GM18870 (cell line): ENCODE measurements around the gene ZNF526.

ENCODE experiments used
- ATAC-seq: cut with Tn5 transposase; IDR thresholded peaks from one replicate; pipeline ENCODE4 v1.9.1; 2021; ENCODE audit warnings: moderate library complexity; ENCODE audit not compliant: unreplicated experiment

ZNF526 gene

GRCh38 chr19:42219812-42220750 lies at the start of gene ZNF526:
Gene ZNF526 (plus strand): TSS chr19:42220312. CDS start chr19:42224404, 4,092 bp downstream.
- peak; percentile 54 for ATAC-seq

DNA sequence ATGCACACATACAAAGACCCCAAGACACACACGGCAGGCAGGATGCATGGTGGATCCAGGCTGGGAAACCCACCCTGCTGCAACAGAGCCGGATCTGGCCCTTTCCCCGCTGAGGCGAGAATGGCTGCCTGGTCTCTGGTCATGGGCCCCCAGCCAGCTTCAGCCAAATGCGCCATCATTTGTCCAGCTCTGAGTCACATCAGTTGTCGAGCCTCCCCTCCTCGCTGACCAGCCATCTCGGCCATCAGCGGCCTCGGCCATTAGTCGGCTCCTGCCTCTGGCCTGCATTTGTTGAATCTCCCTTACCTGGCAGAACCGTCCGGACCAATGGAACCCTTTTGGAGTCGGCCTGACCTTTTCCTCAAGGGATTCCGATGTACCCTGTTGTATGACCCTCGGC lies 49.4 kb upstream of the ZNF526 start:
- no peak for ATAC-seq

DNA sequence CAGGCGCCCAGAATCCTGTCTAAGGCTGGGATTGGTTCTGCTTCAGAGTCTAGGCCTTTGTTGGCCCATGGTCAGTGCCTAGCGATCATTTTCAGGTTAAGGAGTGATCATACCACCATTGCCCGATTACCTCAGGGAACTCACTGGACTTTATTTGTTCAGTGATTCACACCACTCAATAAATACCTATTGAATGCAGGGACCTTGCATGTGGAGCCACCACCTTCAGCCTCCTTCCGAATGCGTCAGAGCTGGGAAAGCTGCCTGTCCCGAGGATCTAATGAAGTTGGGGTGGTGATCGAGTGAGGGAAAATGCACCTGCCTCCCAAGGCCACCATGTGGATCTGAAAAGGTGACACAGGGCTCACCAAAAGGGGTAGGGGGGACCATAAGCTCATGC lies 47.9 kb upstream of the ZNF526 start:
- ATAC-seq: no peak

DNA sequence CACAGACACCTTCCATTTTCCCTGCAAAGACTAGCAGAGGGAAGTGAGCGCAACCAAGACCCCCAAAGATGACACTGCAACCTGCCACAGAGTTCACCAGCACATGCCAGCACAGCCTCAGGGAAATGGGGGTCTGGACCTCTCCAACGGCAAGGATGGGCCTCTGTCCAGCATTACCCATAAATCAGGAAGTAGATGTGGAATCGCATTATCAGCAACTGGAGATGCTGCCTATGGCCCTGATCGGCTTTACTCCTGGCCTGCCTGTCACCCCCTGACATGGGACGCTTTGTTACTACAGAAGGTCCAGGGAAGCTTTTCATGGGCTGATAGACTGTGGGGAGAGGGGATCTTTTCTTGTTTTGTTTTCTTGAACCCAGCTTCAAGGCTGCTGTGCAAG lies 46.4 kb upstream of the ZNF526 start:
- no peak for ATAC-seq

DNA sequence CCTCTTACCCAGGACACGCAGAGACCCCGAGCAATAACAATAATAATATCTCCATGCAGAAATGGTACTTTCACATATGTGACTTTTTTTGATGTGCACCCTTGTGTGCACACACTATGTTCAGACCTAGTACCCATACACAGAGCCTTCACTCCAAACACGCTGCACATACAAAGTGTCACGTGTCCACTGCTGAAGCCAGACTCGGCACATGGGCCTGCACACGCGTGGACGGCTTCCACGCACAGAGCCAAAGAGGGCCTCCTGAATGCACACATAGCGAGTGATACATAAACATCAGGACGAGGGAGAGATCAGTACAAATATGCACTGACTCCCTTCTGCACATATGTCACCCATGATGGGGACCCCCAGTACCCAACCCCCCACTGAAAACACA lies 45.9 kb upstream of the ZNF526 start:
- no peak for ATAC-seq

DNA sequence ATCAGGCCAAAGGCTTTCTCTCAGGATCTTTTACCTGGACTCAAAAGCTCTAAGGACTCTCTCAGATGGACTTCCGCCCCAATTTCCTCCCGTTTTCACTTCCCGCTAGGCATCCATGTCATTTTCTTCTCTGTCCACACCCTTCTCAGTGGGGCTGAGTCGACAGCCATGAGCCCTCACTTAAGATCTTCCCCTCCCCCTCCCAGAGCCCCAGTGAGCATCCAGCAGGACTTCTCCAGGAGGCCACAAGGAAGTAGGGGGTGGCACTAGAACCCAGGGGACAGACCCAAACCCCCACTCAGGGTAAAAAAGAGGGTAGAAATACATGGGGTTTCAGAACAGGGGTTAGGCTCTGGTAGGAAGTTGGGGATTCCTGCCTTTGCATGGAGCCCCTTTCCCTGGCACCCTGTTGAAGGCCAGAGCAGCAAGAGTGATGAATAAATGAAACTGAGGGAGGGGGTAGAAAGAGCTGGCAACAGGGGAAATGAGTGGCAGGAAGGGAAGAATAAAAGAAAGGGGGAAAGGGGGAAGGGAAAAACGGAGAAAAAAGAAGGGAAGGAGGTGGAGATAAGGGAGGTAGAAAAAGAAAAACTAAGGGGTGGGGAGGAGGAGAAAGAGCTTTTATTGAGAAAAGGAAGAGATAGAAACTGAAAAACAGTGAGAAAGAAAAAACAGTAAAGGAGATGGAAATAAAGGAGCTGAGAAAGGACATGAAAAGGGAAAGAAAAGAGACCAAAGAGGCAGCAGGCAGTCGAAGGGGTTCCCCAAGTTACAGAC lies 45.0 kb upstream of the ZNF526 start:
- ATAC-seq: no peak

DNA sequence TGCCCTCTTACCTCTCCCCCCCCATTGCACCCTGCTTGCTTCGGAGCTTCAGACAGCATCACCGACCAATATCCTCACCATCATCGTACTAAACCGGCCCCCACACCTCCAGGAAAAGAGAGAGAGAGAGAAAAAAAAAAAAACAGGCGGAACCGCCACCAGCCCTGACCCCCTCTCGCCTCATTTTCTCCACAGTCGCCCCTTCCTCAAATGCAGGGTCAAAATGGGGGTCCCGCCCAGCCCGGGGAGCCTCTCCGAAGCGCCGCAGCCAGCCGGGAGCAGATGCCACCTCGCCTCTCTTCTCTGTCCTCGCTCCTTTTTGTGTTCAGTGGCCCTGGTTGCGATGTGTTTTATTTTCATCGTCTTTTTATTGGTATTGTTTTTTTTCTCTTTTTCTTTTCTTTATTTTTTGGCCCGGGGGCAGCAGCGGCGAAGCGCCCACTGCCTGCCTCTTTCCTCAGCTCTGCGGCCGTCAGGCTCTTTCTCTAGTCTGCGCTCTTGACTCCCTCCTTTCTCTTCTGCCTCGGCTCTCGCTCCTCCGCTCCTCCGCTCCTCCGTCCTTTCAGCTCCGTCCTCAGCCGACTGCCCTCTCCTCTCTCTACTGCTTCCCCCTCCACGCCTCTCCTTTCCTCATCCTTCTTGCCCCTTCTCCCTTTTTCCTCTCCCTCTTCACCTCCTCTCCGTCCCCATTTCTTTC lies 44.0 kb upstream of the ZNF526 start:
- ATAC-seq: no peak

DNA sequence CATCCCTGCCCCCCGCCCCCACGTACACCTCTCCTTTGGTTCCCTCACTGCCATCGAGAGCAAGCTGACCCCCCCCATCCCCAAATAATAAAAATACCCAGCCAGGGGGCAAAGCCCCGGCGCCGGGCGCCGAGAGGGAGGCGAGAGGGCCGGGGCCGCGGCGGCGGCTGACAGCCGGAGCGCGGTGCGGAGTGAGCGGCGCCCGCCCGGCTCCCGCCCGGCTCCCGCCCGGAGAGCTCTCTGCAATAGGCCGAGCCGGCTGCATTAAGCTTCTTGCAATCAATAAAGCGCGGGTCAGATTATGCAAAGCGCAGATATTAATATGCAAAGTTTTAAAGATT lies 43.5 kb upstream of the ZNF526 start:
- ATAC-seq: no peak

DNA sequence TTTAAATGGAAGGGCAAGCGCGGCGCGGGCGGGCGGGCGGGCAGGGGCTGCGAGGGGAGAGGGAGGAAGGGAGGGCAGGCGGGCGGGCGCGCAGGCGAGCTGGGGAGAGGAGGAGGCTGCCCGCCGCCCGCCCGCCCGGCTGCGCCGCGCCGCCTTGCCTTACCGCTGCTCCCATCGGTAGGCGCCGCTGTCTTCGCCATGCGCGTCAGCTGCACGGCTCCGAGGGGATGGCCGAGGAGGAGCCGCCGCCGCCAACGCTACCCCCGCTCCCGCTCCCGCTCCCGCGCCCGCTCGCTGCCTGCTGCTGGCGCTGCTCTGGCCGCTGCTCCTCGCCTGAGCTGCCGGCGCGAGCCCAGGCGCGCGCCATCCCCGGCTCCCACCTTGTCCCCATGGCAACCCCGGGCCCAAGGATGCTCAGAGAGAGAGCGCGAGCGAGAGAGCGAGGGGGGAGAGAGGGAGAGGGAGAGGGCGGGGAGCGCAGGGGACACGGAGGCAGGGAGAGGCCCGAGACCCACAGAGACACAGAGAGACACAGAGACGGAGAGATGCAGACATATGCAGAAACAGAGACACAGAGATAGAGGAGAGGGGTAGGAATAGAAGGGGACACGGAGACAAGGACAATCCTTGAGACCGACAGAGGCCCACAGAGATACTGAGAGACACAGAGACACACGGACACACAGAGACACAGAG lies 43.0 kb upstream of the ZNF526 start:
- no peak for ATAC-seq

- ATAC-seq: no peak
Measured at GRCh38 chr19:42177686-42178019, 42.5 kb upstream of the ZNF526 start.

- ATAC-seq: no peak
Measured at GRCh38 chr19:42178791-42179674, 41.1 kb upstream of the ZNF526 start.

GRCh38 chr19:42184401-42184861 lies 35.7 kb upstream of the ZNF526 start:
- no peak for ATAC-seq

GRCh38 chr19:42185277-42185676 lies 34.8 kb upstream of the ZNF526 start:
- no peak for ATAC-seq

DNA sequence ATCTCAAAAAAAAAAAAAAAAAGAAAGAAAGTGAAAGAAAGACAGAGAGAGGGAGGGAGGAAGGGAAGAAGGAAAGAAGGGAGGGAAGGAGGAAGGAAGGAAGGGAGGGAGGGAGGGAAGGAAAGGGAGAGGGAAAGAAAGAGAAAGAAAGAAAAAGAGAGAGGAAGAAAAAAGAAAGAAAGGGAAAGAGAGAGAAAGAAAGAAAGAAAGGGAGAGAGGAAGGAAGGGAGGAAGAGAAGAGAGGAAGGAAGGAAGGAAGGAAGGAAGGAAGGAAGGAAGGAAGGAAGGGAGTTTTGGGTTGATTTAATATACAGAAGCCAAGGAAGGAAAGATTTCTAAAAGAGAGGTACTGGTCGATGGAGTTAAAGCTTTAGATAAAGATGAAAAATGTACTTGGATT lies 31.4 kb upstream of the ZNF526 start:
- ATAC-seq: no peak

- no peak for ATAC-seq
Measured at GRCh38 chr19:42189133-42189532, 31.0 kb upstream of the ZNF526 start.

- no peak for ATAC-seq
Measured at GRCh38 chr19:42191330-42191729, 28.8 kb upstream of the ZNF526 start.

- no peak for ATAC-seq
Measured at GRCh38 chr19:42191855-42192254, 28.3 kb upstream of the ZNF526 start.

DNA sequence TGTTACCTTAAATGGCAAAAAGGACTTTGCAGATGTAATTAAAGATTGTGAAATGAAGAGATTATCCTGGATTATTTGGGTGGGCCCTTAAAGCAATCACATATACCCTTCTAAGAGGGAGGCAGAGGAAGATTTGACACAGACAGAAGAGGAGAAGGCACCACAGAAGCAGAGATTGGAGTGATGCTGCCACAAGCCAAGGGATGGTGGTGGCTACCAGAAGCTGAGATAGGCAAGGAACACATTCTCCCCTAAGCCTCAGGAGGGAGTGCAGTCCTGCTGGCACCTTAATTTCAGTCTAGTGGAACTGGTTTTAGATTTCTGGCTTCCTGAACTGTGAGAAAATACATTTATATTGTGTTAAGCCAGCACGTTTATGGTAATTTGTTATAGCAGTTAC lies 26.8 kb upstream of the ZNF526 start:
- ATAC-seq: no peak

DNA sequence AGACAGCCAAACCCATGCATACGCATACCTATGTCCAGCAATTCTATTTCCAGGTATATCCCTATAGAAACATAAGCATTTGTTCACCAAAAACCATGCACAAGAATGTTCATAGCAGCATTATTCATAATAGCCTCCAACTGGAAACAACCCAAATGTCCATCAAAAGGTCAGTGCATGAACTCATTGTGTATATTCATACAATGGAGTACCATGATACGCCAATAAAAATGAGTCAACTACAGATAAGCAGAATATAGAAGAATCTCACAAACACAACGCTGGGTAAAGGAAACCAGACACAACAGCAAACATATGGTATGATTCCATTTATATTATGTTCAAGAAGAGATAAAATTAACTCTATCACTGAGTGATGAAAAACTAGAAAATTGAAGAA lies 26.4 kb upstream of the ZNF526 start:
- no peak for ATAC-seq
